Brain microvascular endothelial cell (primary cell): ENCODE results near the gene SLC7A1.

Source experiments
- DNase-seq: peaks from one replicate; pipeline ENCODE4 v3.0.0-alpha.2; 2020
- H3K27ac ChIP-seq: fragments of 250-450 bp; sonication (Bioruptor Pico); 2 replicates; pipeline ENCODE4 v1.5.1; 2020; ENCODE audit warnings: mild to moderate bottlenecking, moderate library complexity
- H3K27me3 ChIP-seq: fragments of 250-450 bp; sonication (Bioruptor Pico); replicated peaks from 2 replicates; pipeline ENCODE4 v1.5.1; 2020; ENCODE audit warnings: mild to moderate bottlenecking
- H3K36me3 ChIP-seq: fragments of 250-450 bp; sonication (Bioruptor Pico); replicated peaks from 2 replicates; pipeline ENCODE4 v1.5.1; 2020; ENCODE audit warnings: mild to moderate bottlenecking
- H3K4me3 ChIP-seq: 2 replicates; pipeline ENCODE4 v1.5.1; 2011; ENCODE audit warnings: low read depth, mild to moderate bottlenecking, control low read depth, low read length, moderate library complexity
- in situ Hi-C: cut with HindIII; loops from 2 replicates; pipeline ENCODE4 v1.10.0; 2017; ENCODE audit warnings: low sequenced_read_pairs, low pct_ligation_motif_present
- TF ChIP-seq, protein P1 (sequence below): IDR thresholded peaks from 2 replicates; pipeline ENCODE4 v1.5.1; 2011; ENCODE audit warnings: low read depth, mild to moderate bottlenecking, moderate library complexity, low read length, control low read depth, inconsistent platforms; ENCODE audit errors: missing control alignments

SLC7A1 gene

DNA sequence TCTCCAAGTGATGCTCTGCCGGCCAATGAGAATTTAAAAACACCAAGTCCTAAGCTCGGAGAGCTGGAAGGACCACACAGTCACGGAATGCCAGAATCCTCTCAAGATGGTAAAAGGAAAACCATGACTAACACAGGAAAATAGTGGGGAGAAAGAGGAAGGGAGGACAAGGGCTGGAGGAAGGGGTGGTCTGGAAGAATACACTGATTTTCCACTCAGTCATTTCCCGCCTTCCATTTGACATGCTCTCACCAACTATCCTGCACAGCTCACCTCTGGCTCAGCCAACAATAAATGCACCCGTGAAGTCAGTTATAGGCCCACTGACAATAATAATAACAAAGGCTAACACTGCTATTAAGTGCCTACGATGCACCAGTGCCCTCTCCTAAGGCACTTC, 31.5 kb downstream of the SLC7A1 start:
- H3K27ac ChIP-seq: no peak overlapping the region
- H3K36me3 ChIP-seq: no peaks in the 10 kb centered on the region
- no peak for DNase-seq
- H3K27me3 ChIP-seq: no peaks in the 10 kb centered on the region
- in situ Hi-C loops: no loop called here
- H3K4me3 ChIP-seq: no peak overlapping the region
- TF ChIP-seq, protein P1, sequence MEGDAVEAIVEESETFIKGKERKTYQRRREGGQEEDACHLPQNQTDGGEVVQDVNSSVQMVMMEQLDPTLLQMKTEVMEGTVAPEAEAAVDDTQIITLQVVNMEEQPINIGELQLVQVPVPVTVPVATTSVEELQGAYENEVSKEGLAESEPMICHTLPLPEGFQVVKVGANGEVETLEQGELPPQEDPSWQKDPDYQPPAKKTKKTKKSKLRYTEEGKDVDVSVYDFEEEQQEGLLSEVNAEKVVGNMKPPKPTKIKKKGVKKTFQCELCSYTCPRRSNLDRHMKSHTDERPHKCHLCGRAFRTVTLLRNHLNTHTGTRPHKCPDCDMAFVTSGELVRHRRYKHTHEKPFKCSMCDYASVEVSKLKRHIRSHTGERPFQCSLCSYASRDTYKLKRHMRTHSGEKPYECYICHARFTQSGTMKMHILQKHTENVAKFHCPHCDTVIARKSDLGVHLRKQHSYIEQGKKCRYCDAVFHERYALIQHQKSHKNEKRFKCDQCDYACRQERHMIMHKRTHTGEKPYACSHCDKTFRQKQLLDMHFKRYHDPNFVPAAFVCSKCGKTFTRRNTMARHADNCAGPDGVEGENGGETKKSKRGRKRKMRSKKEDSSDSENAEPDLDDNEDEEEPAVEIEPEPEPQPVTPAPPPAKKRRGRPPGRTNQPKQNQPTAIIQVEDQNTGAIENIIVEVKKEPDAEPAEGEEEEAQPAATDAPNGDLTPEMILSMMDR: no peak

DNA sequence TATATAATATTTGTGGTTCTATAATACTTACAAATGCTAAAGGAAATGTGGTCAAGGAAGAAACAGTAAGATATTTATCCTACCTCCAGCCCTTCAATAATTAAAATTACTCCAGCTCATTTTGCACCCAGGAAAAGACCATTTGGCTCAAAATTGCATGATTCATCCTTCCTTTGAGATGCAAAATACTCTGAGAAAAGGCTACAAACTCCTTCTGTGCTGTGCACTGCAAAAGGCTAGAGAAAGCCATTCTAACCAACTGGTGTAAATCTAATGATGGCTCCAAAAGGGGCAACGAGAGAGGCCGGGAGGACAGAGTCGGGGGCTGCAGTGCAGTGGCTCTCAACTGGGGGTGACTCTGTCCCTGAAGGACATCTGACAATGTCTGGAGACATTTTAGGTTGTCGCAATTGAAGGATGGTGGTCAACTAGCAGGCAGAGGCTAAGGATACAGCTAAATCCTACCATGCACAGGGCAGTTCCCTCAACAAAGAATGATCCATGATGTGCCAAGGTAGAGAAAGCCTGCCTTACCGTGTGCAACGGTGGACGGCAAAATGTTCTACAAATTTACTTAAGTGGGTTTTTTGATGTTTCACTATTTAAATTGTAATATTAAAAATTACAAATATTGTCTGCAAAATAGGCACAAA, 32.6 kb downstream of the SLC7A1 start:
- DNase-seq: no peak
- H3K36me3 ChIP-seq: no peaks in the 10 kb centered on the region
- H3K27me3 ChIP-seq: no peaks in the 10 kb centered on the region
- in situ Hi-C loops: no loop called here
- no peak overlapping the region for H3K27ac ChIP-seq
- H3K4me3 ChIP-seq: no peak overlapping the region
- TF ChIP-seq, protein P1: no peak

DNA sequence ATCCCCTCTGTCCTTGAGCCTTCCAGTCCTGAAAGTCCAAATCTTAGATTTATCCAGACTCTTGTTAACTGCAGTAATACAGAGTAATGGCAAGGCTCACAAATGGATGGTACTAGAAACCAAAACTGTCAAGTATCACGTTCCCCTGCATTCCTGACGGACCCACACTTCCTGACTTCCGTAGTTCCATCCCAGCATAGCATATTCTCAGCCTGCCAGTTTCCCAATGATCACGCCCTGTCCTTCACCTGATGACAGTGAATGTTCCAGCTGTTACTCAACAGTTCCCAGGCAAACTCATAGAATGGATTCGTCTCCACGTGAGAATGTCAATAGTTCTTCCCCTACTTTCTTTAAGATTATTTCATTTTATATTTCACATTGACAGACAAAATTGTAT, 33.6 kb downstream of the SLC7A1 start:
- Histone ChIP-seq H3K36me3 (no peaks in the 10 kb centered on the region), H3K4me3 (no peak overlapping the region), H3K27me3 (no peaks in the 10 kb centered on the region), H3K27ac (no peak overlapping the region)
- in situ Hi-C loops: no loop called here
- DNase-seq: peak; percentile 23
- TF ChIP-seq, protein P1: no peak

DNA sequence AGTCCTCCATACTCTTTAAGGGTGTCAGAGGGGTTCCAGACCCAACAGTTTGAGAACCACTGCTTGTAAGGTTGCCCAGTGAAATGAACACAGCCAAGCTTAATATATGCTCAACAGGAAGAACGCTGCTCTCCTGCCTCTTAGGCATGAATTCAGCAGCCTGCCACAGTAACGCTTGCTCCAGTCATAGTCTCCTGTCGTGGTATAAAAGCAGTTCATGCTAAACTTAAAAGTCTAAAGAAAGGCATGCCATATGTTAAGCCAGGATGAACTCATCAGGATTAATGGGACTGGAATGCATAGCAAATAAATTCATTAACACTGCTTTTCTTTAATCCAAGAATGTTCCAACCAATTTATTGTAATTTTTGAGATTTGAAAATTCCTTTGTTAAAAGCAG, 38.7 kb downstream of the SLC7A1 start:
- TF ChIP-seq, protein P1: no peak
- Histone ChIP-seq H3K27ac (no peak overlapping the region), H3K4me3 (no peak overlapping the region), H3K36me3 (peaks cover 14% of the 10 kb centered on the region), H3K27me3 (no peaks in the 10 kb centered on the region)
- no peak for DNase-seq
- in situ Hi-C loops: no loop called here

DNA sequence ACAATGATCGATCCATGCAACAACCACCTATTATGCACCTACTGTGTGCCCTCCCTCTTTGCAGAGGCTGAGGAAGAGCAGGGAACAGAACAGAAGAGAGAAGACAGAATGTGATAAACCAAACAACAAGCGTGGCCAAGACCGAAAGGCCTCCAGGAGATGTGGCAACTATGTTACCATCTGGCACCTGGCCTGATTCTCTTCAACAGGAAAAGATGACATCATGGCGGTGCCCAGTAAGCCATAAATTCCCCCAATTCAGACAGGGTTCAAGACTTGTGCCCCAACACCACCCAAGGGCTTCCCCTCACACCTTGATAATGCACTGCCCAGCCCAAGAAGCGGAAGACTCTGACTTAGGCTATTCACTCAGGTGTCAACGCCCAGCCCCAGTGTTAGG, 44.3 kb downstream of the SLC7A1 start:
- no peak for DNase-seq
- Histone ChIP-seq H3K27me3 (no peaks in the 10 kb centered on the region), H3K36me3 (peaks cover 50% of the 10 kb centered on the region), H3K27ac (peak overlapping the region; percentile 62), H3K4me3 (no peak overlapping the region)
- TF ChIP-seq, protein P1: no peak
- in situ Hi-C loops: no loop called here

DNA sequence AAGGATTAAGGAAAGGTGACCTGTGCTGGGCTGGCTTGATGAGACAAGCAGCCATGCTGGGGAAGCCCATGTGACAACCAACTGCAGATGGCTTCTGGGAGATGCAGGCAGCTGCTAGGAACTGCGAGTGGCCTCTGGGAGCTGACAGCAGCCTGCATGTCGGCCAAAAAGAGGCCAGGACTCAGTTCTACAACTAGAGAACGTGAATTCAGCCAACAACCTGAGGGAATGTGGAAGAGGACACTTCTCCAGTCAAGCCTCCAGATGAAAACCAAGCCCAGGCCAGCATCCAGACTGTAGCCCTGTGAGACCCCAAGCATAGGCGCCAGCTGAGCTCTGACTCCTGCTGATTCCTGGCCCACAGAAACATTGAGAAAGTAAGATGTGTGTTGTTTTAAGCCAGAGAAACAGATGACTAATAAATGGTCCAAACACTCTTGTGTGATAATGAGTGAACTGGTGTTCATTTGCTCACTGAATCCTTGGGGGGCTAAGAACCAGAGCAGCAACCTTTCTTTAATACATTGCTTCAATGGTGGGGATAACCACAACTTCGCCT, 45.0 kb downstream of the SLC7A1 start:
- H3K36me3 ChIP-seq: peaks cover 55% of the 10 kb centered on the region
- DNase-seq: peak; percentile 49
- in situ Hi-C loops: no loop called here
- TF ChIP-seq, protein P1: no peak
- no peaks in the 10 kb centered on the region for H3K27me3 ChIP-seq
- no peak overlapping the region for H3K4me3 ChIP-seq
- peak overlapping the region; percentile 62 for H3K27ac ChIP-seq
